Measurements from ENCODE around the gene DPYD. TPM values are rescaled to one million over a fixed set of nuclear protein-coding genes. Genes with fewer than 3 reads are reported as not detected.
A peak's percentile ranks its signal among the peaks of the same experiment; 100 is the strongest.

Gene DPYD
- total RNA-seq, 1 donor from 2014 or later, result 9.2 TPM

DNA sequence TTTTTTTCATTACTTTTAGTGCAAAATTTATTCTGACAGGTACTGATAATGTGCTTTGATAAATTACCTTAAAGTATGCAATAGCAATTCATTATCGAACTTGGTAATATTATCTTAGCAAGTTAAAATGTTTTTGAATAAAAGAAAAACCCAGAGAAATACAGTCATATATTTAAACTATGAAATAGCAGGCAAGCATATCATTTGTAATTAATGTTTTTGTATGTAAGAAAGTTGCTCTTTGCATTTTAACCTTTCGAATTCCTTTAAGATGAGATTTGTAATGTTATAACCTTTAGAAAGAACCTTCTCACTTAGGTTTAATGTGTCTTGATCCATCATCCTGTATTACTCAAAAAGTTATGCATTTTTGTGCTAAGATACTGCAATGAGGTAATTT lies 613.7 kb downstream of the DPYD start:
- no peak for DNase-seq
- no peak overlapping the region for H3K27ac ChIP-seq (replicated peaks)
- intact Hi-C loops (cut with micrococcal nuclease), result no loop called here
- TF ChIP-seq CTCF (IDR thresholded peaks at IDR 0.05; ENCODE audit: borderline replicate concordance), result no peak
- no peaks in the 10 kb centered on the region for H3K27me3 ChIP-seq (ENCODE audit: low read depth)
- peaks cover 4% of the 10 kb centered on the region for H3K36me3 ChIP-seq
- no peaks in the 10 kb centered on the region for H3K9me3 ChIP-seq (replicated peaks)
- peaks cover 18% of the 10 kb centered on the region for H3K4me1 ChIP-seq
- H3K4me3 ChIP-seq, result no peak overlapping the region

DNA sequence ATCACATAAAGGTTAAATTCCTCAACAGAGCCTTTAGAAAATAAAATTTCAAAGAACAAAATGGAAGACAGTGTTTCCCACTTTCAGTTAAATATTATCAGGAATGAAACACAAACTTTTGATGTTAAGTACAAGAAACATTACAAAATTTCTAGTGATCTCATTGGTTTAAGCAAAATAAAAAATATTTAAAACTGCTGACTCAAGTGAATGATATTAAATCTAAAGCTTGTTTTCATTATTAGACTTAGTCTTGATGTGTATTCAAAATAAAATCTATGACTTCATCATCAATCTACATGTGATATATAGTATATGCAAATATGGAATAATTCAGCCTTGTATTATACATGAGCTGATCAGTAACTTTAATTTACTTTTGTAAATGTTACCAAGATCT lies 614.3 kb downstream of the DPYD start:
- no peaks in the 10 kb centered on the region for H3K9me3 ChIP-seq (replicated peaks)
- H3K36me3 ChIP-seq, result peaks cover 4% of the 10 kb centered on the region
- TF ChIP-seq CTCF (IDR thresholded peaks at IDR 0.05; ENCODE audit: borderline replicate concordance), result no peak
- H3K4me3 ChIP-seq, result no peak overlapping the region
- H3K4me1 ChIP-seq, result peaks cover 18% of the 10 kb centered on the region
- no peaks in the 10 kb centered on the region for H3K27me3 ChIP-seq (ENCODE audit: low read depth)
- no peak for DNase-seq
- H3K27ac ChIP-seq (replicated peaks), result no peak overlapping the region
- intact Hi-C loops (cut with micrococcal nuclease), result no loop called here

DNA sequence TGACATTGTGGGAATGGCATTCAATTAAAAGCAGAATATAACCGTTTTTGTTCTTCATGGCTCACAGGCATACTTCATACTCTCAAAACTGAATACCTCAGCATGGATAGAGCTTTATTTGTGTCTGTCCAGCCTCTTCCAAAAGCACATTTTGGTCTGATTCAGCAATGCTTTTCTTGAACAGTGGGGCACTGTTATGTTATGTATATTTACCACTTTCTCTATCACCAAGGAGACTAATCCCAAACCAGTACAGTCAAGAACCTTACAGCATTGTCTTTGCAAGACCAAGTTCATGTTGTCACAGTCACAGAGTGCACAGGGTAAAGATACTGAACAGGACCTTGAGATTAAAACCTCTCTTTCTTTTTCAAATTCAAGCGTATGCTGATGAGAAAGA lies 616.5 kb downstream of the DPYD start:
- no peaks in the 10 kb centered on the region for H3K27me3 ChIP-seq (ENCODE audit: low read depth)
- peaks cover 27% of the 10 kb centered on the region for H3K4me1 ChIP-seq
- TF ChIP-seq CTCF (IDR thresholded peaks at IDR 0.05; ENCODE audit: borderline replicate concordance), result no peak
- no peak overlapping the region for H3K4me3 ChIP-seq
- intact Hi-C loops (cut with micrococcal nuclease), result no loop called here
- no peaks in the 10 kb centered on the region for H3K9me3 ChIP-seq (replicated peaks)
- H3K27ac ChIP-seq (replicated peaks), result peak overlapping the region; percentile 4
- H3K36me3 ChIP-seq, result peaks cover 4% of the 10 kb centered on the region
- DNase-seq, result no peak

DNA sequence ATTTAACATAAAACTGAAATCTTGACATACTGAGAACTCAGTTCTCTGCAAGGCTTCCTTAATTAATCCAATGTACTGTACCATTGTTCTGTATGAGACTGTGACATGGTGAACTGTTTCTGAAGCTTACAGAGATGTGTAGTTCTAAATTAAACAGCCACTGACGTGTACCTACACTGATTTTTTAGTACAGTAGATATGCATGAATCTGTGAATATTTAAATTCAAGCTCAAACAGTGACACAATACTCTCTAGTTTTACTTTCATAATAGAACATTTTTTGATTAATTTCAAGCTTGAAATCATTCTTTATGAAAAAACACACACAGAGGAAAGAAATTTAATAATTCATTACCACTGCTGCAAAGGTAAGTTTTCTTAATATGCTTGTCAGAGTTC lies 621.9 kb downstream of the DPYD start:
- no peak for TF ChIP-seq CTCF (IDR thresholded peaks at IDR 0.05; ENCODE audit: borderline replicate concordance)
- Histone ChIP-seq H3K9me3 (replicated peaks) (no peaks in the 10 kb centered on the region), H3K27me3 (ENCODE audit: low read depth) (no peaks in the 10 kb centered on the region), H3K27ac (replicated peaks) (no peak overlapping the region), H3K4me1 (peaks cover 9% of the 10 kb centered on the region), H3K4me3 (no peak overlapping the region), H3K36me3 (peaks cover 10% of the 10 kb centered on the region)
- DNase-seq, result no peak
- intact Hi-C loops (cut with micrococcal nuclease), result no loop called here

GRCh38 chr1:97297611-97298010 lies 623.2 kb downstream of the DPYD start:
- Histone ChIP-seq H3K9me3 (replicated peaks) (no peaks in the 10 kb centered on the region), H3K36me3 (peaks cover 13% of the 10 kb centered on the region), H3K27ac (replicated peaks) (no peak overlapping the region), H3K4me1 (peaks cover 9% of the 10 kb centered on the region), H3K27me3 (ENCODE audit: low read depth) (no peaks in the 10 kb centered on the region), H3K4me3 (no peak overlapping the region)
- TF ChIP-seq CTCF (IDR thresholded peaks at IDR 0.05; ENCODE audit: borderline replicate concordance), result no peak
- intact Hi-C loops (cut with micrococcal nuclease), result no loop called here
- no peak for DNase-seq

DNA sequence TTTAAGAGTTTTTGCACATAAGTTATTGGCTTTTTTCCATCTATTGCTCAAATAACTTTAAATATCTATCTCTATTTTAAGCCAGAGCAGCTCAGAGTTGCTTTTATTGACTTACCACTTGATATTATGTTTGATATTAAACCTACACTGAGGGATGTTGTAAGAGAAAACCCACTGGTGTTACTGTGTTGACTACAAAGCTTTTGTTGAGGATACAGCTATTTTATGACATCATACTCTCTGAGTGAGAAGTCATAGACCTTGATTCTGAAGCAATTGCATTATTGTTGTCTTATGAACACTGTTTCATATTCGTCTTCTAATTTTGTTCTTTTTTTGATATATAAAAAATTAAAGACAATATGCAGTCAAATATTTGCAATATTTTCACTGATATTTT lies 638.9 kb downstream of the DPYD start:
- H3K9me3 ChIP-seq (replicated peaks), result peaks cover 14% of the 10 kb centered on the region
- intact Hi-C loops (cut with micrococcal nuclease), result no loop called here
- no peak for TF ChIP-seq CTCF (IDR thresholded peaks at IDR 0.05; ENCODE audit: borderline replicate concordance)

More for the DNA sequence above, 638.9 kb downstream of the DPYD start:
- Histone ChIP-seq H3K27ac (replicated peaks) (no peak overlapping the region), H3K36me3 (peaks cover 2% of the 10 kb centered on the region), H3K4me3 (no peak overlapping the region), H3K27me3 (ENCODE audit: low read depth) (no peaks in the 10 kb centered on the region), H3K4me1 (no peaks in the 10 kb centered on the region)
- DNase-seq, result no peak
